Measurements from ENCODE around the gene LZTS2. TPM values are rescaled to one million over a fixed set of nuclear protein-coding genes. Genes with fewer than 3 reads are reported as not detected.

The LZTS2 gene
- polyA plus RNA-seq, 1 of the 3 experiments (the other 2 are of a cell fraction), result 50.6 TPM

DNA sequence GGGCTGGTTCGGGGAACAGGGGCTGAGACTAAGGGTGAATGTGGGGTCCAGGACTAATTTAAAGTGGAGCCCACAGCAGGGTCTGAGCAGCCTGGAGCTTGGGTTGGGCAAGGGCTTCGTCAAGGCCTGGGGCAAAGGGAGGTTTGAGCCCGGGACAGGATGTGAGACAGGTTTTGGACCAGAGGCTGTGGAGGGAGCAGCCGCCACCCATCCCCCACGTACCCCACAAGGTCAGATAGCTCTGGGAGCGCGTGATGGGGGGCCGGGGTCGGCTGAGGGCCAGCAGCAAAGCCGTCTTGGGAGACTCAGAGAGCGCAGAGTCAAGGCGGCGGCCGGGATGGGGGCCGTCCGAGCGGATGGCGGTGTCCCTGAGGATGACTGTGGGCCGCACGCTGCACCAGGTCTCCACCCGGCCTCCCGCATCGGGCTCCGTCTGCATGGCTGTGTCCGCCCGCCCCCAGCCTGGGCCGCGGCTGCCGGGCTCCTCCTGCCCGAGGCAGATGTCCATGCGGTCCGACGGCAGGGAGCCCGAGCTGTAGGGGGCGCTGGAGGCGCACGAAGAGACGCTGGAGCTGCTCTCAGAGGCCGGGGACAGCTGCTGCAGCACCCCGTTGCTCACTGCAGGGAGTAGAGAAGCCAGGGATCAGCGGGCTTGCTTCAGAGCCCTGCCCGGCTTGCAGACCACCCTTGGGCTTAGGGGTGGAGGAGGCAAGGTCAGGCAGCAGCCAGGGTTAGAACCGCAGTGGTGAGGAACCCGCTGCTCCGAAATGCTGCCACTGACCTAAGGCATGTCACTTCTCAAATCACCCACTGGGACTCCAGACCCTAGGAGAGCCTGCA, 19.2 kb downstream of the LZTS2 start (continued):
- TF ChIP-seq, protein P1, sequence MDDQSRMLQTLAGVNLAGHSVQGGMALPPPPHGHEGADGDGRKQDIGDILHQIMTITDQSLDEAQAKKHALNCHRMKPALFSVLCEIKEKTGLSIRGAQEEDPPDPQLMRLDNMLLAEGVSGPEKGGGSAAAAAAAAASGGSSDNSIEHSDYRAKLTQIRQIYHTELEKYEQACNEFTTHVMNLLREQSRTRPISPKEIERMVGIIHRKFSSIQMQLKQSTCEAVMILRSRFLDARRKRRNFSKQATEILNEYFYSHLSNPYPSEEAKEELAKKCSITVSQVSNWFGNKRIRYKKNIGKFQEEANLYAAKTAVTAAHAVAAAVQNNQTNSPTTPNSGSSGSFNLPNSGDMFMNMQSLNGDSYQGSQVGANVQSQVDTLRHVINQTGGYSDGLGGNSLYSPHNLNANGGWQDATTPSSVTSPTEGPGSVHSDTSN (IDR thresholded peaks at IDR 0.05), result no peak
- no peak for TF ChIP-seq NFIC (IDR thresholded peaks at IDR 0.05; ENCODE audit: borderline replicate concordance)
- no peak for TF ChIP-seq CHD2 (IDR thresholded peaks at IDR 0.05; ENCODE audit: low read length, partially characterized antibody)
- TF ChIP-seq TCF12 (IDR thresholded peaks at IDR 0.05), result 0 out of 2 replicates have a peak, but pooled peaks have one; percentile 11
- TF ChIP-seq RCOR1 (IDR thresholded peaks at IDR 0.05; ENCODE audit: low read length), result 0 out of 2 replicates have a peak, but pooled peaks have one; percentile 33
- TF ChIP-seq, protein P2, sequence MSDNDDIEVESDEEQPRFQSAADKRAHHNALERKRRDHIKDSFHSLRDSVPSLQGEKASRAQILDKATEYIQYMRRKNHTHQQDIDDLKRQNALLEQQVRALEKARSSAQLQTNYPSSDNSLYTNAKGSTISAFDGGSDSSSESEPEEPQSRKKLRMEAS (IDR thresholded peaks at IDR 0.05; ENCODE audit: low read depth), result peak; percentile 72
- TF ChIP-seq USF1 (IDR thresholded peaks at IDR 0.05; ENCODE audit: borderline replicate concordance, low read depth), result no peak
- TF ChIP-seq TEAD4 (IDR thresholded peaks at IDR 0.05; ENCODE audit: borderline replicate concordance, insufficient read depth), result no peak
- no peak for TF ChIP-seq REST (IDR thresholded peaks at IDR 0.05; ENCODE audit: low read depth, low read length)
- no peak for TF ChIP-seq USF2 (IDR thresholded peaks at IDR 0.05; ENCODE audit: borderline replicate concordance, low read depth, low read length)
- TF ChIP-seq ZBTB33 (IDR thresholded peaks at IDR 0.05; ENCODE audit: borderline replicate concordance, low read depth), result no peak
- TF ChIP-seq NRF1 (IDR thresholded peaks at IDR 0.05; ENCODE audit: low read depth, low read length), result no peak
- TF ChIP-seq TAF1 (IDR thresholded peaks at IDR 0.05; ENCODE audit: borderline replicate concordance, low read depth, low read length), result no peak
- no peak for TF ChIP-seq IRF3 (IDR thresholded peaks at IDR 0.05; ENCODE audit: low read depth, low read length)
- no peak for TF ChIP-seq ELF1 (IDR thresholded peaks at IDR 0.05)
- TF ChIP-seq YY1 (IDR thresholded peaks at IDR 0.05; ENCODE audit: low read depth), result no peak
- no peak for TF ChIP-seq EZH2phosphoT487 (IDR thresholded peaks at IDR 0.05; ENCODE audit: borderline replicate concordance, low read depth)
- no peak for TF ChIP-seq FOXJ3 (CRISPR knock-in tag; IDR thresholded peaks at IDR 0.05)

All from SK-N-SH (cell line).